Inflammatory macrophage treated with lipopolysaccharide for 1 hour (primary cell): ENCODE measurements around the gene DDOST.
A peak's percentile ranks its signal among the peaks of the same experiment; 100 is the strongest.
"Not testable (repeated sequence)": the region's sequence is repeated elsewhere in the genome, so short reads cannot be mapped to it uniquely, and the experiment has no call there.

ENCODE experiments used
- DNase-seq, 2 donors: peaks; one replicate each; pipeline ENCODE4 v3.0.0-alpha.2; 2020 to 2022

Gene DDOST

DNA sequence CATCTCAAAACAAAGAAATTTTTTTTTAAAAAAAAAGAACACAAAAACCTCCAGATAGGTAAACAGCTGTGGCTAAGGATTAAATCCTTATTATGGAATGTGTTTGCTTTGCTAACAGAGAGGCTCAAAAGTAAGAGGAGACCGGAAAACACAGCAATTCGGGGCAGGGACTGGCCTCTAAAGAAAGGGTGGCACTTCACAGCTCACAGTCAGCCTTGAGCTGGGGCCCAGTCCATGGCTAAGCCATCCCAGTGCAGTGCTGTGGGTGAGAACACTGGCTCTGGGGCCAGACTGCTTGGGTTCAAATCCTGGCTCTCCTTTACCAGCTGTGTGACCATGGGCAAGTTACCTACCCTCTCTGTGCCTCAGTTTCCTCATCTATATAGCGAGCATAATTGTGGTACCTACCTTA lies 28.5 kb upstream of the DDOST start:
- no peak for DNase-seq

DNA sequence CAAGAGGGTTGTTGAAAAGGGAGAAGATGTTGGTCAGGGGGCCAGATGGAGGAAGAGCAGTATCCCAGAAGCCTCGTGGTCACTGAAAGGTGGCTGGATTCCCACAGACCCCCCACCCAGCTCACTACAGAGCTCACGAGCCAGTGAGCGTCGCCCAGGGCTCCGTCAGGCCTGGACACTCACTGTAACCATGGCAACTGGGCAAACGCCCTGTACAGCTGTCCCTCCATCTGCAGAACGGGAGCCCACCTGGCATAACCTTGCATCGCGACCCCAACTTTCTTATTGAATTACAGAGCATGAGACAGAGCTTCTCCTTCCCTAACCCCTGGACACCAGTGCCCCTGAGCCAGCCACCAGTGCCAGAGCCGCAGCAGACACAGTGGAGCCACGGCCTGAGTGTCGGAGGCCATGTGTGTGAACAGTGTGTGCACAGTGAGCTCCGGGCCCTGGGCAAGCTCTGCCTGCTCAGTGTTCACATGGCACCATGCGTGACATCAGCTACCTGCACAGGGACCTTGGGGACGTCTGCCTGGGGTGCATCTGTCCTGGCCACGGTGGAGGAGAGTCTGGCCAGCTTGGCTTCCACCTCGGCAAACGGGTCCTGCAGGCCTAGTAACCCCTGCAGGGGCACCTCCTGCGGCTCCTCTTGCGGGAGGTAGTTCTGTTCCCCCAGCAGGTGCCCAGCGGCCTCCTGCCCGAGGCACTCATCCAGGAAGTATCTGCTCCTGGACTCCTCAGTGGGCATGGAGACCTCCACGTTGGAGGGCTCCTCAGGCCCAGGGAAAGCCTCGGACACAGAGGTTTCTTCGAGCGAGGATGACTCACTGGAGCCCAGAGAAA lies 25.9 kb upstream of the DDOST start:
- no peak for DNase-seq

DNA sequence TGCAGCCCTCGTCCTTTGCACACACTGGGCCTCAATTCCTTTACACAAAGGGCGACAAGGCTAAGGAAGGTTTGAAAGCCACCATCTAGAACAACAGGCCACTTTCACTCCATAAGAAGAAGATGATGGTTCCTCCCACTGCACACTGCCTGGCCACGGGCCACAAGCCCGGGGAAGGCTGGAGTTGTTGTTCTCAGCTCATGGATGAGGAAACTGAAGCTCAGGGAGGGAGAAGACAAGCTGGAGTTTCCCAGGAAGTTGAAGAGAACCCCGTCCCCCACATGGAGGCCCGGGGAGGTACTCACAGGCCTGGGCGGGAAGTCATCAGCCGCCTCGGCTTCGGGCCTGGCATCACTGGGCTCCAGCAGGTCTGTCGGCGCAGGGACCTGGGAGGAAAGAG lies 24.6 kb upstream of the DDOST start:
- peak; percentile 50 to 80 for DNase-seq

DNA sequence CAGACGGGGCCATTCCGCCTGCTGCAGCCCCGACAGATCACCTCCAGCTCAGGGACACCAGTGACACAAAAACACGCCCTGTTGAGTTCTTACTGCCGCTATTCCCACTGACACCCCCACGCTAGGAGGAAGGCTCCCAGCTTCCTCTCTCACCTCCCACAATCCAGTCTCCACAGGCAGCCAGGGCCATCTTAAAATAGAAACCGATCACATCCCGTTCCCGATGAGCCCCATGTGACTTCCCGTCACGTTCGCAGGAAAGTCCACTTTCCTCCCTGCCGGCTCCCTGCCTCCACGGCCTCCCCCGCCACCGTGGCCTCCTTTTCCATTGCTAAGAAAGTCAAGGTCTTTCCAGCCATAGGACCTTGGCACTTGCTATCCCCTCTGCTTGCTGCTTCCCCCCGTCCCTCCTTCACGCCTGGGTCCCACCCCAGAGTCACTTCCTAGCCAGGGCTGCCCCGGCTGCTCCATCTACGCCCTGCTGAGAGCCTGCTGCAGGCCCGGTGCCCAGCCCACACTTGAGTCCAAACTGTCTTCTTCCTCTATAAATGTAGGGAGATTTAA lies 24.0 kb upstream of the DDOST start:
- DNase-seq: peak; percentile 49 to 74

DNA sequence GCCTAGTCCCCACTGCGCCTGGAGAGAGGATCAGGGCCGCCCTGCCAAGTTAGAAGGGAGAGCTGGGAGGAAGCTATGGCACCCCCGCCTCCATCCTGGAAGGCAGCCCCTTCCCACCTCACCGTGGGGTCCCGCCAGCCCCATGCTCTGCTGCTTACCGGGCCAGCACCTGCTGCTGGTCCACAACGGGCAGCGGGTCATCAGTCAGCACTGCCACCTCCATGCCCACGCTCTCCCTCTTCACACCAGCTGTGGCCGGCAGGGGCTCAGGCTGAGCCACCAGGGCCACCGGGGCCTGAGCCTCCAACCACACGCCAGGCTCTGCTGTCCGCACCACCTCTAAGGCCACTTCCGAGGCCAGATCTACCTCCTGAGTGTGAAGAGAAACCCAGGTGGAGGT lies 23.5 kb upstream of the DDOST start:
- no peak for DNase-seq

DNA sequence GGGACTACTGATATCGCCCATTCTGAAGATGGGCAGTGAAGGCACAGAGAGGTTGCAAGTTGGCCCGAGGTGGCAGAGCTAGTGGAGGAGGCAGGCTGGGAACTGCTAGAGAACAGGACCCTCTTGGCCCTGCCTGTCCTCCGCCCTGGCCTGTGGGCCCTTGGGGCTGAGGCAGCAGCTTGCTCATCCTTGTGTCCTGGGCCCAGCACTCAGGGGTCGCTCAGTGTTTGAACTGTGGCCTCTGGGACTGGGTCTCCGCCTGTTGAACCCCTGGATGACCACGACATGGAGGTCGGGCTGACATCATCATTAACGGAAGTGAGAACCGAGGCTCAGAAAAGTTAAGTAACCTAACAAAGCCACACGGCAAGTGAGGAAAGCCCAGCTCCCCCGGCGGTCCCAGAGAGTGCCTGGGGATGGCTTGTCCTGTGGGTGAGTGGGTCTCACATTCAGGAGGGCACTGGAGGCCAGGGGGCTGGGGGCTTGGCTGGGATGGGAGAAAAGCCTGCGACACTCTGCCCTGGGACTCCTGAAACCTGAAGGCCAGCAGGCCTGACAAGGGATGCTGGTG lies 23.0 kb upstream of the DDOST start:
- DNase-seq: peak; percentile 23 to 45

DNA sequence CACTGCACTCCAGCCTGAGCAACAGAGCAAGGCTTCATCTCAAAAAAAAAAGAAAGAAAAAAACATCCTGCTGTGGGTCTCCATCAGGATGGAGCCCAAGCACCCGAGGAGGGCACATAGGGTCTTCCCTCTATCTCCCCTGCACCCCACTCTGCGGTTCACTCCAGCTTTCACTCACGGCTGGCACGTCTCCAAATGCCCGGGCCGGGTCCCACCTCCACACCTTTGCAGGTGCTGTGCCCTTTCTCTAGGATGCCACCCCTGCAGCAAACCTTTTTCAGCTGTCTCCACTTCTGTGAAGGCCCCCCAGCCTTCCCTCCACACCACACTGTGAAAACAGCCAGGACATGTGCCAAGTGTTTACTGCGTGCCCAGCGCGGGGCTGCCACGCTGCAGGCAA lies 22.4 kb upstream of the DDOST start:
- DNase-seq: no peak

DNA sequence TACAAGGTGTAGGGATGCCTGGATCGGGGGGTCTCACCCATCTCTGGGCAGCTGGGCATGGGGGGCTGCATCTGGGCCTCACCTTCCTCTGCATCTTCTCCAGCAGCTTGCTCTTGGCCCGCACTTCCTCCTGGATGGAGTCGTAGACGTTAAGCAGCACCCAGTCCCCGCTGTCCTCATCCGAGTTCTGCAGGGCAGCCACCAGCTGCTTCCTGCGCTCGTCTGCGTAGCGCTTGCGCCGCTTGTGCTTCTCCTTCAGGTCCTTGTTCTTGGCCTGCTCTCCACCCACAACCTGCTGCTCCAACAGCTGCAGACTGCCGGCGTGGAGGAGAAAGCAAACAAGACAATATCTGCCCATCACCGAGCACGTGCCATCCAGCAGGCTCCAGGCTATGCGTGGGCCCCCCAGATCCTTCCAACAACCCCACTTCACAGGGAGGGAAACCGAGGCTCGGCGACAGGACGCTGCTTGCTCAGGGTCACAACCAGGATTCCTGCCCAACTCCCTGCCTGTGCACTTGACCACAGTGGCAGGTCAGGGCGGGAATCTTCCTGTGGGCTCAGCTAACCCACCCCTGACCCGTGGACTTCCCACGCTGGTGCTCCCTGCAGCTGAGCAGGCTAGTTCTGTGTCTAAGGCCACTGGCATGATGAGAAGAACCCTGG lies 21.5 kb upstream of the DDOST start:
- peak; percentile 42 to 53 for DNase-seq

DNA sequence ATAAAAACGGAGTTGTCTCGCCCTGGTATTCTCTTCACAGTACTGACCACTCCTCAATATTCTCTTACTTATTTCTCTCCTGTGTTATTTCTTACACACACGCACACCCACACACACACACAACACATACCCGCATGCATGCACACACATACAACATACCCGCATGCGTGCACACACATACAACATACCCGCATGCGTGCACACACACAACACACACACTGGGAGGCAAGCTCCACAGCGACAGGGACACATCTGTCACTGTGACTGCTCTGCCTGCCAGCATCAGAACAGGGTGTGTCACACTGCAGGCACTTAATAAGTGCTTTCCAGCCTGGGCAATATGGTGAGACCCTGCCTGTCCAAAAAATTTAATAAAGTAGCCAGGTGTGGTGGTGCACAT lies 20.8 kb upstream of the DDOST start:
- DNase-seq: no peak

DNA sequence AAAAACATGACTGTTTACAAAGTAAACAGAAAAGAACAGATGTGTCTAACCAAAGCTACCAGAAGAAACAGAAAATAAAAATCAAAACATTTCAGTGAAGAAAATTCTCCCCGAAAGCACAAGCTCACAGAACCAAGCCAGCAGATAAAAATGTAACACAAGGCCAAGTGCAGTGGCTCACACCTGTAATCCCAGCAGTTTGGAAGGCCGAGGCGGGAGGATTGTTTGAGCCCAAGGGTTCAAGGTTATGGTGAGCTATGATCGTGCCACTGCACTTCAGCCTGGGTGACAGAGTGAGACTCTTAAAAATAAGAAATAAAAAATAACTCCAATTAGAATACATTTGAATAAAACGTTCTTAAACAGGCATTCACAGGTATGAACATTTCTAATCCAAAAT lies 19.1 kb upstream of the DDOST start:
- no peak for DNase-seq

DNA sequence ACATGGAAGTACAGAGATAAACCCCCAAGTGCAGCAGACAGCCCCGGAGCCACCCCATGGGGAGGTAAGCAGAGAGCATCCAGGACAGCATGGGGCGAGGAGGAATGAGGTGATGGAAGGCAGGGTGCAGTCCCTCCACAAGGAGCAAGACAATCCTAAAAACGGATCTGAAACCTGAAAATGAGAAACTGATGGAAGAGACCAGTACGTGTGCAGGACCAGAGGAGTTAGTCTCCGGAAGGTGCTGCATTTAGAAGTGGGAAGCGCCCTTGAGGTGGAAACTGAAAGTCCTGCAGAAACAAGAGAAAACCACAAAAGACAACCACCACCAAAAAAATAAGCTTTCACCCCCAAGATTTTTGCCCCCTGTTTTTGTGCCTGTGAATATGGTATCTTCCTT lies 17.4 kb upstream of the DDOST start:
- DNase-seq: no peak

DNA sequence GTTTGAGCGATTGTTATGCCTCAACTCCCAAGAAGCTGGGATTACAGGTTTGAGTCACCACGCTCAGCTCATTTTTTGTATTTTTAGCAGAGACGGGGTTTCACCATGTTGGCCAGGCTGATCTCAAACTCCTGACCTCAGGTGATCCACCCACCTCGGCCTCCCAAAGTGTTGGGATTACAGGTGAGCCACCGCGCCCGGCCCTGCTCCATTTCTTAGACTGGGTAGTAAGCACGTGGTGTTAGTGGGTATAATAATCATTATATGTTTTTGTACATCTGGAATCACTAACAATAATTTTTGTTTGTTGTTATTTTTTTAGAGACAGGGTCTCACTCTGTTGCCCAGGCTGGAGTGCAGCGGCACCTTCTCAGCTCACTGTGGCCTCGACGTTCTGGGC lies 12.5 kb upstream of the DDOST start:
- DNase-seq: not testable (repeated sequence)

DNA sequence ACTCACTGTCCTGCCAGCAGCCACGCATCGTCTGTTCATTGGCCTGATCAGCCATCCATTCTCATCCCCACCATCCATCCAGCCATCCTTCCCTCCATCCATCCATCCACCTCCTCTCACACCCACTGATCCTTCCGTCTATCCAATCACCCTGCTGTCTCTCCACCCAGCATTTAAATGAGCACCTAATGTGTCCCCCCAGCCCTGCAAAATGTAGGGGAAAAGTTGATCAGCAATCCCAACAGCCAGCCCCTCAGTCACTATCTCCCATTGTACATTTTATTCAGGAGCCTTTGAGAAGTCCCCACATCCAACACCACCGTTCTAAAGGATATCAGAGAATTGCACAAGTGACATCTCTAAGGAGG lies 11.1 kb upstream of the DDOST start:
- no peak for DNase-seq

DNA sequence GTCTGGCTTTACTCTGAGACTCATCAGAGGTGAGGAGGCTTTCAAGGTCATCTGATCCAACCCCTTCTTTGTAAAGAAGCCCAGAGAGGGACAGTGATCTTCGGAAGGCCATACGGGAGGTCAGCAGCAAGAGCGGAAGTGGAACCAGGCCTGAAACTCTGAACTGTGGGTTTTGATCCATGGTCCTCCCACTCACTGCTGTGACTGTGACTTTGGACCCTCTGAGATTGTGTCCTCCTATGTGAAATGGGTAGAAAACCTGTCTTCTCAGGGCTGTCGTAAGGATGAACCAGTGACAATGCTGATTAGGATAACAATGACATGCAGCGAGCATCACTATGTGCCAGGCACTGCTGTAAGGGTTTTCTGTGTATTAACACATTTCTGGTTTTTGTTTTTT lies 9.8 kb upstream of the DDOST start:
- DNase-seq: no peak

DNA sequence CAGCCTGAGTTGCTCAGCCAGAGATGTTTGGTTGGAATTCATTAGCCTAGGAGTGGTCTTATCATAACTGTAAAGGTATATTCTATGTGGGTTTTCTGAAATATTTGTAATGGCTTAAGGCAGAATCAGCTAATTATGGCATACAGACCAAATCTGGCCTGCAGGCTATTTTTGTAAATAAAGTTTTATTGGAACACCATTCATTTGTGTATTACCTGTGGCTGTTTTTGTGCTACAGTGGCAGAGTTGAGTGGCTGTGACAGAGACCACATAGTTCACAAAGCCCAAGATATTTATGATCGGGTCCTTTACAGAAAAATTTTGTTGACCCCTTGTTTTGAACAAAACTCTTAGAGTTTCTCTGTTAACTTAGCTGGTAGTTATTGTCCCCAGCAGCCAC lies 7.4 kb upstream of the DDOST start:
- no peak for DNase-seq

DNA sequence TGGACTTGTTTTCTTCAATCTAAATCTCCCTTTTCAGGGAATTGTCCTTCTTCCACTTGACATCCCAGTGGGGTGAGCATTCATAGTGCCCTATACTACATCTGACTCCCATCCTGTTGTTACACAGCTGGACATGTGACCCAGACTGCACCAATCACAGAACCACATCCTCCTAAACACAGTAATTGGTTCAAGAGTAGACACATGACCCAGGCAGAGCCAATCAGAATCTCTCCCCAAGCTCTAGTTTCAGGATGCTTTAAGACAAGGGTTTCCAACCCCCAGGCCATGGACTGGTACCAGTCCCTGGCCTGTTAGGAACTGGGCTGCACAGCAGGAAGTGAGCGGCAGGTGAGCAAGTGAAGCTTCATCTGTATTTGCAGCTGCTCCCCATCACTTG lies 5.6 kb upstream of the DDOST start:
- peak; percentile 3 to 8 for DNase-seq

DNA sequence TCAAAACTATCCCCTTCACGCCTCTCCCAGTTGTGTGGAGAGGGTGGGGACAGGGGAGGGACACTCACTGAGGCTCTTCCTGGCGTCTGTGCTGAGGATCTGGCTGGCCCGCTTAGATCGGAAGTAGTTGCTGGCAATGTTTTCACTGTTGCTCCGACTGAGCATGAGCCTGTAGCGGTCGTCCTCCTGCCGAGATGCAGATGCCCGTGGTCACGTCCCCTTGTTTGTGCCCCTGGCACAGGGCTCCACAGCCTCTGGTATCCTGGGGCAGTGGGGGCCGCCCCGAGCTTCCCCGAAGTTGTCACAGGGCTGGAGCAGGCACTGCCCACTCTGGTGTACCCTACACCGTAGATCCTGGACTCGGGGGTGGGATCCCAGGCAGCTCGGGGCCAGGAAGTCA lies 5.0 kb upstream of the DDOST start:
- no peak for DNase-seq

DNA sequence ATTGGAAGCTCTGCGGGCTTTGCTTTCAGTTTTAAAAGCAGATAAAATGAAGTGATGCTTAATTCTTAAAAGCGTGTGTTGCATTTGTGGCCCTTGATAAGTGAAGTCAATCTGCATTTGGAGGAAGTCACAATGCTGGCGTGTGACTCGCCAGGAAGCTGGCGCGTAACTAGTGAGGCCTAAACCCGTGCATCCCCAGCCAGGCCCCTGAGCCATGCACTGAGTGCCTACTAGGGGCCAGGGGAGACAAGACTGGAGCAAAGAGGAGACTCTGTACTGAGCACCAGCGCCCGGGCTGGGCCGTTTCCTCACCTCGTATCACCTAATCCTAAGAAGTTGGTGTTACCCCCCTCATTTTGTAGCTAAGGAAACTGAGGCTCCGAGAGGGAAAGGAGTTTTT lies 4.6 kb upstream of the DDOST start:
- DNase-seq: peak in 1 of 2 donors; percentile 7

DNA sequence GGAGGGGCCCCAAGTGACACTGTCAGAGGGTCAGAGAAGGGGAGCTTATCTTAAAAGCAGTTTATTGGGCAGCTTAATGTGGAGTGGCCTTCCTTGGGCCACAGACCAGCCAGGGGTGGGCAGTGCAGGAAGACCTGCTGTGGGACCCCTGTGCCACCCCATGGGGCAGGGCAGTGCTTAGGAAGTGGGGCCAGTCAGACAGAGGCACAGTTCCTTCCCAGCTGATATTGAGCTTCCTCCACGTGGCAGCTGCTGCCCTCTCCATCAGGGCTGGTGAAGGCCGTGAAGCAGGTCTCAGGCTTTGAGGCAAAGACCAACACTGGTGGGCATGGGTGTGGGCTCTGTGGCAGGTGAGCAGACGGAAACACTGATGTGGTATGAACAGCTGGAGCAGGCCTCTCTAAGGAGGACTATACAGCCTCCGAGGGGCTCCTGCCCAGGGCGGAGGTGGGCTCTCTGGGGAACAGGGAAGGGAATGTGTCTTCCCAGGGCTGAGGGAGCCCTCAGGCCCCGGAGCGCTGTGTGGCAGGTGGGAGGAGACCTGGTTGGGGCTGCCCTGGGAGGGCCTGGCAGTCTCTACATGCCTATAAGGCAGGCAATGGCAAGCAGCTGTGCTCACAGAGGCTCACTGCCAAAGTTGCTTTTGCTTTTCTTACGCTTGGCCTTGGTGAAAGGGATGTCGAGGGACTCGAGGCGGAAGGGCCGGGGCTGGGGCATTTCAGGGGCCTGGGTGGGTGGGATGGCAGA lies 3.0 kb upstream of the DDOST start:
- no peak for DNase-seq

DNA sequence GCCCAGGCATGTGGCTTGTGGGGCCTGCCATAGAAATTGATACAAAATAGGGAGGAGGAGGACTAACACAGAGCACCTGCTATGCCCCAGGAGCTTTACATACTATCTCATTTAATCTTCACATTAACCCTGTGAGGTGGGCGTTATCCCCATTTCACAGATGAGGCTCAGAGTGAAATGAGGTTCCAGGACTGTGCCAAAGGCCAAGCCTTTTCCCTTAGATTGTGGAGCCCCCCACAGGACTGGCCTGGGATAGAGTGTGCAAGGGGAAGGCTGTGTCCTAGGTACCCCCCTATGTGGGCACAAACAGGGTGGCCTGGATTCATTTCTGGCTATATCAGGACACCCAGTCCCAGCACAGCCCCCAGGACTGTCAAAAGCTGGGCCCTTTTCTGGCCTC lies 2.2 kb upstream of the DDOST start:
- no peak for DNase-seq

DNA sequence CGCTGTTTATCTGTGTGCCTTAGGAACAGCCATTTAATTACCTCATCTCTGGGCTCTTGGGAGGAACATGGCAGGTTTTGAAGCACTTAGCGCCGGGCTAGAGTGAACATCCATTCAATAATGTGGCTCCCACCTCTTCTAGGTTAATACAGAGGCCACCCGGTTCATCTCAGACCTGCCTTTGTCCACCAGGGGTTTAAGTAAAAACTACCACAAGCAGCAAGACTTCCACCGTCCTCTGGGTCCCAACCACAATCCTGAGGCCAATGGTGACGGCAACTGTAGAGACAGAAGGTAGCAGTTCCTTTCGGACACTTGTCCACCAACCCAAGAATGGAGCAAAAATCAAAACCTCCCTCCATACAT lies 924 bp upstream of the DDOST start:
- DNase-seq: no peak

DNA sequence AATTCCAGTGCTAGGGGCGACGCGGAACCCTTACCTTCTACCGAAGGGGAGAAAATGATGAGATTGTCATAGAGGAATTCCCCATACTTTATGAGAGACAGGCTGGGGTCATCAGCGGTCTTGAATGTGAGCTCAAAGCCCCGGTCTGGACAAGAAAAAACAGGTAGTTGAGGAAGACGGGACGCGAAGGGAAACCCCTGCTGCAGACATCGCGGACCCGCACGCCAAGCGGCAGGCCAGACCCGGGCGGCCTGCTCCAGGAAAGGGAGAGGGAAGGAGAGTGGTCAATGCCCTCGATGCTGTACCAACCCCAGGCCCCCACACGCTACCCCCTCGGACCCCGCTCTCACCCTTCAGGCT lies 342 bp downstream of the DDOST start:
- DNase-seq: peak; percentile 7 to 12

DNA sequence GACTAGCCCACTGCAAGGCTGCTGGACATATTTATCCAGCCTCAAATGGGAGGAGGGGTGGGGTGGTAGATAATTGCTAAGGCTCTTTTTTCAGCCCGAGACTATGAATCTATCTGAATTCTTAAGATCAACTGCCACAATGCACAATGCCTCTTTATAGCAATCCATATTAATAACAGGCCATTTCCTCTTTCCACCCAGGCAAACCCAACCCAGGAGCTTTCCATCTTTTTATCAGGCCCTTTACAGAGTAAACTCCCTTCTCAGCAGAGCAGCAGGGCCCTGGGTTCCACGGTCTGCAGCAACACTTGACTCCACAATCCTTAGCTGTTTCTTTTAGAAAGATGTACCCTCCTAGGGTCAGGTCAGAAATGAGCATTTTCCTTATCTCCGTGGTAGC lies 806 bp downstream of the DDOST start:
- DNase-seq: peak in 1 of 2 donors; percentile 18
